ENCODE data around the gene HTRA1.

Gene HTRA1

GRCh38 chr10:122493761-122494160 is 32.4 kb downstream of the HTRA1 start:
- H3K4me3 ChIP-seq (ENCODE audit: low read depth, low read length), result no peak overlapping the region
- no peaks in the 10 kb centered on the region for H3K9me3 ChIP-seq (ENCODE audit: severe bottlenecking)
- H3K27me3 ChIP-seq (ENCODE audit: insufficient read depth, low read depth, severe bottlenecking), result no peaks in the 10 kb centered on the region
- DNase-seq, result no peak
- TF ChIP-seq, protein P1, sequence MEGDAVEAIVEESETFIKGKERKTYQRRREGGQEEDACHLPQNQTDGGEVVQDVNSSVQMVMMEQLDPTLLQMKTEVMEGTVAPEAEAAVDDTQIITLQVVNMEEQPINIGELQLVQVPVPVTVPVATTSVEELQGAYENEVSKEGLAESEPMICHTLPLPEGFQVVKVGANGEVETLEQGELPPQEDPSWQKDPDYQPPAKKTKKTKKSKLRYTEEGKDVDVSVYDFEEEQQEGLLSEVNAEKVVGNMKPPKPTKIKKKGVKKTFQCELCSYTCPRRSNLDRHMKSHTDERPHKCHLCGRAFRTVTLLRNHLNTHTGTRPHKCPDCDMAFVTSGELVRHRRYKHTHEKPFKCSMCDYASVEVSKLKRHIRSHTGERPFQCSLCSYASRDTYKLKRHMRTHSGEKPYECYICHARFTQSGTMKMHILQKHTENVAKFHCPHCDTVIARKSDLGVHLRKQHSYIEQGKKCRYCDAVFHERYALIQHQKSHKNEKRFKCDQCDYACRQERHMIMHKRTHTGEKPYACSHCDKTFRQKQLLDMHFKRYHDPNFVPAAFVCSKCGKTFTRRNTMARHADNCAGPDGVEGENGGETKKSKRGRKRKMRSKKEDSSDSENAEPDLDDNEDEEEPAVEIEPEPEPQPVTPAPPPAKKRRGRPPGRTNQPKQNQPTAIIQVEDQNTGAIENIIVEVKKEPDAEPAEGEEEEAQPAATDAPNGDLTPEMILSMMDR (IDR thresholded peaks at IDR 0.05; ENCODE audit: low read depth, low read length), result no peak
- no peak overlapping the region for H3K27ac ChIP-seq
- no peaks in the 10 kb centered on the region for H3K36me3 ChIP-seq

- no peaks in the 10 kb centered on the region for H3K36me3 ChIP-seq
- no peaks in the 10 kb centered on the region for H3K9me3 ChIP-seq (ENCODE audit: severe bottlenecking)
- H3K27ac ChIP-seq, result no peak overlapping the region
- no peaks in the 10 kb centered on the region for H3K27me3 ChIP-seq (ENCODE audit: insufficient read depth, low read depth, severe bottlenecking)
- no peak overlapping the region for H3K4me3 ChIP-seq (ENCODE audit: low read depth, low read length)
- DNase-seq, result no peak
- TF ChIP-seq, protein P1 (IDR thresholded peaks at IDR 0.05; ENCODE audit: low read depth, low read length), result no peak
These were observed 32.9 kb downstream of the HTRA1 start for GRCh38 chr10:122494173-122494820.

GRCh38 chr10:122494833-122495232 is 33.5 kb downstream of the HTRA1 start:
- H3K27ac ChIP-seq, result no peak overlapping the region
- H3K9me3 ChIP-seq (ENCODE audit: severe bottlenecking), result no peaks in the 10 kb centered on the region
- no peaks in the 10 kb centered on the region for H3K36me3 ChIP-seq
- TF ChIP-seq, protein P1 (IDR thresholded peaks at IDR 0.05; ENCODE audit: low read depth, low read length), result no peak
- H3K27me3 ChIP-seq (ENCODE audit: insufficient read depth, low read depth, severe bottlenecking), result no peaks in the 10 kb centered on the region
- DNase-seq, result no peak
- no peak overlapping the region for H3K4me3 ChIP-seq (ENCODE audit: low read depth, low read length)

- DNase-seq, result no peak
- H3K4me3 ChIP-seq (ENCODE audit: low read depth, low read length), result no peak overlapping the region
- H3K27ac ChIP-seq, result no peak overlapping the region
- no peaks in the 10 kb centered on the region for H3K9me3 ChIP-seq (ENCODE audit: severe bottlenecking)
- TF ChIP-seq, protein P1 (IDR thresholded peaks at IDR 0.05; ENCODE audit: low read depth, low read length), result no peak
- no peaks in the 10 kb centered on the region for H3K27me3 ChIP-seq (ENCODE audit: insufficient read depth, low read depth, severe bottlenecking)
- no peaks in the 10 kb centered on the region for H3K36me3 ChIP-seq
These were observed 34.3 kb downstream of the HTRA1 start for GRCh38 chr10:122495406-122496340.

- no peaks in the 10 kb centered on the region for H3K27me3 ChIP-seq (ENCODE audit: insufficient read depth, low read depth, severe bottlenecking)
- H3K27ac ChIP-seq, result no peak overlapping the region
- TF ChIP-seq, protein P1 (IDR thresholded peaks at IDR 0.05; ENCODE audit: low read depth, low read length), result no peak
- no peaks in the 10 kb centered on the region for H3K9me3 ChIP-seq (ENCODE audit: severe bottlenecking)
- no peaks in the 10 kb centered on the region for H3K36me3 ChIP-seq
- no peak for DNase-seq
- no peak overlapping the region for H3K4me3 ChIP-seq (ENCODE audit: low read depth, low read length)
These were observed 35.9 kb downstream of the HTRA1 start for GRCh38 chr10:122497241-122497640.

Data from WERI-Rb-1 (cell line).